Epithelial cell of proximal tubule (primary cell): Measurements from ENCODE around the gene N4BP2L2. TPM values are rescaled to one million over a fixed set of nuclear protein-coding genes. Genes with fewer than 3 reads are reported as not detected.

Experiments used
- DNase-seq: peaks from one replicate; pipeline ENCODE4 v3.0.0-alpha.2; 2011; ENCODE audit warnings: low read depth
- H3K4me3 ChIP-seq: 2 replicates; pipeline ENCODE4 v1.5.1; 2011; ENCODE audit warnings: low read depth, mild to moderate bottlenecking, low read length
- CTCF ChIP-seq: conservative IDR thresholded peaks from 2 replicates; pipeline ENCODE4 v1.5.1; 2012; ENCODE audit warnings: low read depth, mild to moderate bottlenecking, low read length
- total RNA-seq: library from RNA; depleted of rRNA; stranded (reverse); fragments of >200 nt; gene quantifications from 2 replicates; pipeline ENCODE4 v1.2.3, GENCODE V29; 2015

Gene N4BP2L2
- total RNA-seq, 1 donor from 2014 or later = 38.7 TPM

GRCh38 chr13:32448972-32449371 is 89.6 kb downstream of the N4BP2L2 start:
- H3K4me3 ChIP-seq = no peak overlapping the region
- no peak for TF ChIP-seq CTCF
- DNase-seq = no peak

GRCh38 chr13:32447894-32448623 is 90.5 kb downstream of the N4BP2L2 start:
- no peak for TF ChIP-seq CTCF
- peak; percentile 46 for DNase-seq
- H3K4me3 ChIP-seq = no peak overlapping the region

- DNase-seq = no peak
- no peak overlapping the region for H3K4me3 ChIP-seq
- TF ChIP-seq CTCF = no peak
These were observed 91.7 kb downstream of the N4BP2L2 start for GRCh38 chr13:32446773-32447465.

DNA sequence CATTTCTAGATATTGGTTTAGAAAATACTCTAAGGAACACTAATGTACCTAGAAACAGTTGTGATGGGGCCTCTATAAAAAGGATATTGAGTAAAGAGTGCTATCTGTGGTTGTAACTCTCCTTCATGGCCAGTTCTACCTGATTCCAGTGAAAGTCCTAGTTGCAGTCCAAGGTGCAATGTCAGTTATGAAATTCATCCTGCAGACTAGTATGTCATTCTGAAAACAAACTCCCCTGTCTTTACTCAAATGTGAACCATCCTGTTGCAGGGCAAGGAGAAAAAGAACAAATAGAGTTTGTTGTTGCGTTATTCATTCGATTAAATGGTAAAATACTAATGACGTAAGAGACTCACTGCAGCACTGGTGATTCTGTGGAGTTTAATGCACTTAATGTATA is 92.4 kb downstream of the N4BP2L2 start:
- TF ChIP-seq CTCF = no peak
- H3K4me3 ChIP-seq = no peak overlapping the region
- DNase-seq = no peak

GRCh38 chr13:32445461-32445860 is 93.1 kb downstream of the N4BP2L2 start:
- no peak for DNase-seq
- no peak overlapping the region for H3K4me3 ChIP-seq
- TF ChIP-seq CTCF = no peak

DNA sequence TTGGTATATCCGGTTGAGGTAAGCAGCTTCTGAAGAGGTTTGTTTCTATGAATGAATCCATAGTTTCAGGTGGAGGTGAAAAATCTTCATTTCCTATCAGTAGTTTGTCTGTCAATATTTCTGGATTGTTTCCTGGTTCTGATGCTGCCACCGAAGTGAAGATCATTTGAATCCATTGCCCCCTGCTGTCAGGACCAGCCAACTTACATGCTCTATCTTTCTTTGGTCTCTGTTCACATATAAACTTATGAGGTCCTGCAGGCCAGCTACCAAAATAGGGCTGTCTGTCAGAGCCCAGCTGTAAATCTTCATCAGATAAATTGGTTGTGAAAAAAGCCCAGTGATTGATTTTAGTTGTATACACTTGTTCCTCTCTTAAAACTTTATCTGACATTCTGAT is 95.5 kb downstream of the N4BP2L2 start:
- DNase-seq = no peak
- no peak overlapping the region for H3K4me3 ChIP-seq
- TF ChIP-seq CTCF = peak; percentile 51
